ENCODE data around the gene MTCL1. TPM values are rescaled to one million over a fixed set of nuclear protein-coding genes. Genes with fewer than 3 reads are reported as not detected.

Gene MTCL1
- total RNA-seq, 2 donors from 2014 or later = 5.4 to 7.2 TPM

GRCh38 chr18:8795586-8796325 is 90.4 kb downstream of the MTCL1 start:
- H3K36me3 ChIP-seq = no peaks in the 10 kb centered on the region
- H3K27me3 ChIP-seq = no peaks in the 10 kb centered on the region
- TF ChIP-seq CTCF (IDR thresholded peaks at IDR 0.05) = no peak
- DNase-seq (ENCODE audit: low spot score) = no peak
- H3K4me1 ChIP-seq = no peaks in the 10 kb centered on the region
- no peak overlapping the region for H3K27ac ChIP-seq
- no peaks in the 10 kb centered on the region for H3K9me3 ChIP-seq
- H3K4me3 ChIP-seq = no peak overlapping the region

GRCh38 chr18:8797206-8797605 is 91.8 kb downstream of the MTCL1 start:
- Histone ChIP-seq H3K27ac (no peak overlapping the region), H3K27me3 (no peaks in the 10 kb centered on the region), H3K4me1 (no peaks in the 10 kb centered on the region), H3K9me3 (no peaks in the 10 kb centered on the region), H3K36me3 (no peaks in the 10 kb centered on the region), H3K4me3 (no peak overlapping the region)
- no peak for TF ChIP-seq CTCF (IDR thresholded peaks at IDR 0.05)
- DNase-seq (ENCODE audit: low spot score) = no peak

GRCh38 chr18:8799001-8799400 is 93.6 kb downstream of the MTCL1 start:
- H3K36me3 ChIP-seq = no peaks in the 10 kb centered on the region
- no peaks in the 10 kb centered on the region for H3K9me3 ChIP-seq
- no peak overlapping the region for H3K4me3 ChIP-seq
- H3K27me3 ChIP-seq = no peaks in the 10 kb centered on the region
- no peak for DNase-seq (ENCODE audit: low spot score)
- H3K4me1 ChIP-seq = no peaks in the 10 kb centered on the region
- H3K27ac ChIP-seq = no peak overlapping the region
- no peak for TF ChIP-seq CTCF (IDR thresholded peaks at IDR 0.05)

GRCh38 chr18:8799596-8800441 is 94.5 kb downstream of the MTCL1 start:
- no peaks in the 10 kb centered on the region for H3K36me3 ChIP-seq
- H3K4me3 ChIP-seq = no peak overlapping the region
- H3K27me3 ChIP-seq = no peaks in the 10 kb centered on the region
- H3K9me3 ChIP-seq = no peaks in the 10 kb centered on the region
- H3K27ac ChIP-seq = no peak overlapping the region
- no peaks in the 10 kb centered on the region for H3K4me1 ChIP-seq
- no peak for DNase-seq (ENCODE audit: low spot score)
- no peak for TF ChIP-seq CTCF (IDR thresholded peaks at IDR 0.05)

GRCh38 chr18:8800445-8800844 is 95.1 kb downstream of the MTCL1 start:
- Histone ChIP-seq H3K4me3 (no peak overlapping the region), H3K9me3 (no peaks in the 10 kb centered on the region), H3K4me1 (no peaks in the 10 kb centered on the region), H3K27me3 (no peaks in the 10 kb centered on the region), H3K27ac (no peak overlapping the region), H3K36me3 (no peaks in the 10 kb centered on the region)
- no peak for DNase-seq (ENCODE audit: low spot score)
- no peak for TF ChIP-seq CTCF (IDR thresholded peaks at IDR 0.05)
